Measurements from ENCODE around the gene KANK3.

Gene KANK3

GRCh38 chr19:8307400-8307964 lies 35.6 kb downstream of the KANK3 start:
- peaks cover 4% of the 10 kb centered on the region; the same call in 1 of the 2 replicates for H3K36me3 ChIP-seq (ENCODE audit: insufficient read depth, low read length)
- peak overlapping the region; percentile 83 for H3K9ac ChIP-seq (ENCODE audit: low read depth, low read length, poor library complexity, severe bottlenecking)
- peak overlapping the region; percentile 87 for H3K4me2 ChIP-seq (ENCODE audit: low read depth, low read length, poor library complexity, severe bottlenecking)
- H3F3A ChIP-seq (ENCODE audit: low read depth), result no peaks in the 10 kb centered on the region
- peaks cover 20% of the 10 kb centered on the region for H3K4me1 ChIP-seq (ENCODE audit: insufficient read depth, low read length, poor library complexity, severe bottlenecking)
- H3K9me3 ChIP-seq (ENCODE audit: insufficient read depth, low read depth, low read length), result no peaks in the 10 kb centered on the region
- peak overlapping the region; percentile 92 for H3K4me3 ChIP-seq (ENCODE audit: low read length, poor library complexity, severe bottlenecking)
- H4K20me1 ChIP-seq (ENCODE audit: insufficient read depth, low read length, poor library complexity, severe bottlenecking), result peaks cover 8% of the 10 kb centered on the region
- peak overlapping the region; percentile 83 for H2AFZ ChIP-seq (ENCODE audit: low read length)
- no peaks in the 10 kb centered on the region for H3K9me2 ChIP-seq (replicated peaks; ENCODE audit: low read depth, low read length)
- TF ChIP-seq EZH2phosphoT487 (IDR thresholded peaks at IDR 0.05; ENCODE audit: borderline replicate concordance), result no peak
- TF ChIP-seq CTCF (conservative IDR thresholded peaks at IDR 0.05; ENCODE audit: low read length), result no peak
- peaks cover 51% of the 10 kb centered on the region for H3K79me2 ChIP-seq (ENCODE audit: insufficient read depth, low read length)
- H3K27me3 ChIP-seq (ENCODE audit: insufficient read depth, low read length, poor library complexity, severe bottlenecking), result no peaks in the 10 kb centered on the region

- H3K4me2 ChIP-seq (ENCODE audit: low read depth, low read length, poor library complexity, severe bottlenecking), result peak overlapping the region; percentile 87
- H4K20me1 ChIP-seq (ENCODE audit: insufficient read depth, low read length, poor library complexity, severe bottlenecking), result peaks cover 8% of the 10 kb centered on the region
- TF ChIP-seq CTCF (conservative IDR thresholded peaks at IDR 0.05; ENCODE audit: low read length) (no peak), EZH2phosphoT487 (IDR thresholded peaks at IDR 0.05; ENCODE audit: borderline replicate concordance) (no peak)
- H3K36me3 ChIP-seq (ENCODE audit: insufficient read depth, low read length), result peaks cover 11% of the 10 kb centered on the region; the same call in 1 of the 2 replicates
- no peaks in the 10 kb centered on the region for H3F3A ChIP-seq (ENCODE audit: low read depth)
- H3K9ac ChIP-seq (ENCODE audit: low read depth, low read length, poor library complexity, severe bottlenecking), result peak overlapping the region; percentile 83
- H3K9me3 ChIP-seq (ENCODE audit: insufficient read depth, low read depth, low read length), result no peaks in the 10 kb centered on the region
- H3K4me3 ChIP-seq (ENCODE audit: low read length, poor library complexity, severe bottlenecking), result peak overlapping the region; percentile 92
- H2AFZ ChIP-seq (ENCODE audit: low read length), result no peak overlapping the region
- H3K9me2 ChIP-seq (replicated peaks; ENCODE audit: low read depth, low read length), result no peaks in the 10 kb centered on the region
- peaks cover 51% of the 10 kb centered on the region for H3K79me2 ChIP-seq (ENCODE audit: insufficient read depth, low read length)
- H3K27me3 ChIP-seq (ENCODE audit: insufficient read depth, low read length, poor library complexity, severe bottlenecking), result no peaks in the 10 kb centered on the region
- peaks cover 20% of the 10 kb centered on the region for H3K4me1 ChIP-seq (ENCODE audit: insufficient read depth, low read length, poor library complexity, severe bottlenecking)
Observed at GRCh38 chr19:8306235-8307054, 36.6 kb downstream of the KANK3 start.

- Histone ChIP-seq H3K4me2 (ENCODE audit: low read depth, low read length, poor library complexity, severe bottlenecking) (peak overlapping the region; percentile 87), H3K4me1 (ENCODE audit: insufficient read depth, low read length, poor library complexity, severe bottlenecking) (peaks cover 20% of the 10 kb centered on the region), H3K36me3 (ENCODE audit: insufficient read depth, low read length) (peaks cover 11% of the 10 kb centered on the region; the same call in 1 of the 2 replicates), H3K9me3 (ENCODE audit: insufficient read depth, low read depth, low read length) (no peaks in the 10 kb centered on the region), H2AFZ (ENCODE audit: low read length) (no peak overlapping the region), H3K27me3 (ENCODE audit: insufficient read depth, low read length, poor library complexity, severe bottlenecking) (no peaks in the 10 kb centered on the region), H3F3A (ENCODE audit: low read depth) (no peaks in the 10 kb centered on the region), H3K9ac (ENCODE audit: low read depth, low read length, poor library complexity, severe bottlenecking) (peak overlapping the region; percentile 83), H3K9me2 (replicated peaks; ENCODE audit: low read depth, low read length) (no peaks in the 10 kb centered on the region), H4K20me1 (ENCODE audit: insufficient read depth, low read length, poor library complexity, severe bottlenecking) (peaks cover 8% of the 10 kb centered on the region), H3K79me2 (ENCODE audit: insufficient read depth, low read length) (peaks cover 51% of the 10 kb centered on the region), H3K4me3 (ENCODE audit: low read length, poor library complexity, severe bottlenecking) (peak overlapping the region; percentile 92)
- TF ChIP-seq EZH2phosphoT487 (IDR thresholded peaks at IDR 0.05; ENCODE audit: borderline replicate concordance) (no peak), CTCF (conservative IDR thresholded peaks at IDR 0.05; ENCODE audit: low read length) (no peak)
Observed at GRCh38 chr19:8305798-8306197, 37.3 kb downstream of the KANK3 start.

Data from Loucy (cell line).